ENCODE measurements around the gene HOXC12.

The HOXC12 gene

DNA sequence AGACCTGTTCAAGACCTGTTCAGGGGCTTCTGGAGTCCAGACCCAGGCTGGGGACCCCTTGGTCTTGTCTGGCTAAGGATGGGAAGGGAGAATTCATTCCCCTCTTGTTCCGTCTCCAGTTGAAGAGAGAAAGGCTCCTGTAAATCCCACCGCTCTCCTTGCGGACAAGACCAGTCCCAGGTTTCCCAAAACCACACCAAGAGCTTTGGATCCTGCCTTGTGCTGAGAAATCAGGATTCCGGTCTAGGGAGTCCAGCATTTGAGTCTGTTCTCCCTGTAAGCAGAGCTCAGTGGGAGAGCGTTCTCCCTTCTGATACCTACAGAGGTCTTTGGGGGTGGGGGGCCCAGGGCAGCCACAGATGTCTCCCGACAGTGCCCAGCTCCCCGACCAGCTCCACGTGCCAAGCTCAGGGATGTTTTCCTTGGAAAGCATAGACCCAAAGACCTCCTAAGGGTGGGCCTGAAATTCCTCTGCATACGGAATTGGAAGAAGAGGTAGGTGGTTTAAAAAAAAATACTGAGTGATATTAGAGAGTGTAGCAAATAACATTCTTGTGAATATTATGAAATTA lies 14.2 kb upstream of the HOXC12 start:
- no peak for DNase-seq (ENCODE audit: low read depth in 2 of 2)

DNA sequence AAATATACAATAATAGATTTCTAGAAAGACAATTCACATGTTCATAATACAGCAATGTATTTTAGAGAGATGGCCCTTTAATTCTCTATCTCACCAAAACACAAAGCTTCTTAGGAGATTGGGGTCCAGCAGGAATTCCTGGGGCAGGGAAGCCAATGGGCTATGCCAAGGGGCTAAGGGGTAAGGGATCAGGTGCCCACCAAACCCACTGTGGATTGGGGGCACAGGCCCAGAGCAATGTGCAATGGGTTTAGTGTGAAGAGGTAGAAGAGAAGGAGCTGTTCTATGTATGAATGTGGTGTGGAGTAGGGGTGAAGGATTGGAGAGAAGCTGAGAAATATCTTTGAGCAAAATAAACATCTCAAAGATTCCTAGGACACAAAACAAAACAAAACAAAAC lies 13.5 kb upstream of the HOXC12 start:
- no peak for DNase-seq (ENCODE audit: low read depth in 2 of 2)

GRCh38 chr12:53941750-53942149 lies 13.0 kb upstream of the HOXC12 start:
- DNase-seq (ENCODE audit: low read depth in 2 of 2), result no peak

GRCh38 chr12:53942467-53942997 lies 12.2 kb upstream of the HOXC12 start:
- no peak for DNase-seq (ENCODE audit: low read depth in 2 of 2)

GRCh38 chr12:53944209-53944608 lies 10.5 kb upstream of the HOXC12 start:
- no peak for DNase-seq (ENCODE audit: low read depth in 2 of 2)

- no peak for DNase-seq (ENCODE audit: low read depth in 2 of 2)
These were observed 9.5 kb upstream of the HOXC12 start for GRCh38 chr12:53944907-53945847.

DNA sequence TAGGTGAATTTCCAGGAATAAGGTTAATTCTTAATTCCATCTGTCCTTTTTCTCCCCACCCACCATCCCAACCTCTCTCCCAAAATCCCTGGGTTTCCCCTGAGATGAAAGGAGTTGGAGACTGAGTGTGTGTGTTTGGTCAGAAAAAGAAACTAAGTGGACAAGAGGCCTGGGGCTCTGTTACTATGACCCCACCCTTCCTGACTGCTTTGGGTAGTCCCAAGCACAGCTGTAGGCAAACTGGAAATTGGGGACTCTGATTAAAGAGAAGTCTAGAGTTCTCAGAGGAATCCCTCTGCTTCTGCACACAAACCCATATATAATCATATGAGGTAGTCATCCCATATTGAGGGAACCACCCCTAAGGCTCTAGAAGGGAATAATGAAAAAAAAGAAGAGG lies 7.0 kb upstream of the HOXC12 start:
- DNase-seq (ENCODE audit: low read depth in 2 of 2), result no peak

- no peak for DNase-seq (ENCODE audit: low read depth in 2 of 2)
These were observed 5.8 kb upstream of the HOXC12 start for GRCh38 chr12:53948650-53949593.

DNA sequence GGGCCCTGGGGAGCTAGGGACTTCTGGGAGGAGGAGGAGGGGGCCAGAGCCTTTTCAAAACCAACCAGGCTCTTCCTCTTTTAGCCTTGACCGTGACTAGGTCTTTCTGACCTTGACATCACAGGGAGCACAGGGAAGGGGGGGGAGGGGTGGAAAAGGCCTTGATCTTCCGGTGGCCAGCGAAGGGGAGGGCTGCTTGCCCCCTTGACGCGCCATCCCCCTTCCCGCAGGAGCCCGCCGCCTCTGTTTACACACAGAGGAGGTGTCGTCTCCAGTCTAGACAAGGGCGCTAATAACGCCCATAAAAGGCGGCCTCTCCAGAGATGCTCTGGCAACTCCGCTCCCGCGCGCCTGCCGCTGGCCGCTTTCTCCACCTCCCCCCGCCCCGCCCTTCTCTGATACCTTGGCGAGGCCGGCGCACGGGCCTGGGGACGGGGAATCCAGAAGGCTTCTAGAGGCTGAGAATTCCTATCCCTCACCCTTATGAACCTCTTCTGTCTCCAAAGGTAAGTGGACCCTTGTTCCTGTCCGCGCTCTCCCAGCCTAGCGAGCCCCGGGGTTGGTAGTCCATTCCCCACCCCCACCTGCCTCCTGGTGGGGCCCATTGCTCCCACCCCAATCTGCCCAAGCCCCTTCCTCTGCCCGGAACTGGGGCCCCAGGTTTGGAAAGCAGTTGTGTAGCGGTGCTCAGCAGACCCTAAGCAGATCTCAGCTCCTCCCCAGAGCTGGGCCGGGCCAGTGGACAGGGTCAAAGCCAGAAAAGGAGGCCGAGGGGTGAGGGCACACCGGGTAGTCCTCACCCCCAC lies 4.9 kb upstream of the HOXC12 start:
- DNase-seq (ENCODE audit: low read depth in 2 of 2), result no peak

- no peak for DNase-seq (ENCODE audit: low read depth in 2 of 2)
These were observed 4.3 kb upstream of the HOXC12 start for GRCh38 chr12:53950437-53950773.

GRCh38 chr12:53950789-53951576 lies 3.7 kb upstream of the HOXC12 start:
- no peak for DNase-seq (ENCODE audit: low read depth in 2 of 2)

- DNase-seq (ENCODE audit: low read depth in 2 of 2), result no peak
These were observed 2.9 kb upstream of the HOXC12 start for GRCh38 chr12:53951577-53952334.

DNA sequence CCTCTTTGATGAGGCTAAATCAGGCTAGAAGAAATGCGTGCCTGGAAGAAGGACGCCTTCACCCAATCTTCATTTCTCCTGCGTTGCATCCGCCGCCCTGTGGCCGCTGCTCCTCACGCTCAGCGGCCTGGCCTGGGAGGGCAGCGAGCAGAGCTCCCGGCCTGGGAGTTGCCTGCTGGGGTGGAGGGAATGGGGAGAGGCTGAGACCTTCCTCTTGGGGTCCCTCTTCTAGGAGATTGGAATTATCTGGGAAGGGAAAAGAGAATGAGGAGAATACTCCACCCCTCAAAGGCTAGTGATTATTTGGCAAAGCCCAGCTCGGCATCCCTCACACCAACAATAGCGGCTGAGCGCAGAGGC lies 2.4 kb upstream of the HOXC12 start:
- no peak for DNase-seq (ENCODE audit: low read depth in 2 of 2)

- no peak for DNase-seq (ENCODE audit: low read depth in 2 of 2)
These were observed 1.6 kb upstream of the HOXC12 start for GRCh38 chr12:53952871-53953734.

GRCh38 chr12:53953831-53954693 lies 641 bp upstream of the HOXC12 start:
- no peak for DNase-seq (ENCODE audit: low read depth in 2 of 2)

- no peak for DNase-seq (ENCODE audit: low read depth in 2 of 2)
These were observed 503 bp downstream of the HOXC12 start for GRCh38 chr12:53955036-53955775.

DNA sequence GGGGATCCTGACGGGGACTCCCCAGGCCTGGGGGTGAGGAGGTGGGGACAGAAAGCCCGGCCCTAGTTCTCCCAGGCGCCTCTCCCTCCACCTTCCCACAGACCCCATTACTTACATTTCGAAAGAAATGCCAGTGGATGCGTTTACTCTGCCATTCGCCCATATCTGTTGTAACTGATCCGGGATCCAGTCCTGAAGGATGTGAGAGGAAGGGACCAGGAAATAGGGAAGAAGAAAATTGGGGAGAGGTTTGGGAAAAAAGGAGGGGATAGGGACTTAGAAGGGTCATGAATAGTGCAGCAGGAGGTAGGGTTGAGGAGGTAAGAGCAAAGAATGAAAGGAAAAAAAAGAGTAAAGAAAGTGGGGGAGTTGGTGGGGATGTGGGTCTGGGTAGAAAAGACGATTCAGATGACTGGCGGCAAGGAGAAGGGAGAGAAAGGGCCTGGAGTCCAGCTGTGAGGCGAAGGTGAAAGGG lies 1.1 kb downstream of the HOXC12 start:
- no peak for DNase-seq (ENCODE audit: low read depth in 2 of 2)

All from activated CD4-positive, alpha-beta T cell treated with anti-CD3 and anti-CD28 coated beads for 24 hours (primary cell).